Melanocyte of skin (primary cell): Measurements from ENCODE around the gene SULT2B1. TPM values are rescaled to one million over a fixed set of nuclear protein-coding genes. Genes with fewer than 3 reads are reported as not detected.

Source experiments
- total RNA-seq, 2 donors: library from RNA; depleted of rRNA; stranded (reverse); fragments of >200 nt; gene quantifications; 2 replicates each; pipeline ENCODE4 v1.2.3, GENCODE V29; 2012

The SULT2B1 gene
- total RNA-seq = under 1 TPM in 1 of 2 donors, not detected in 1; 0.33 TPM

DNA sequence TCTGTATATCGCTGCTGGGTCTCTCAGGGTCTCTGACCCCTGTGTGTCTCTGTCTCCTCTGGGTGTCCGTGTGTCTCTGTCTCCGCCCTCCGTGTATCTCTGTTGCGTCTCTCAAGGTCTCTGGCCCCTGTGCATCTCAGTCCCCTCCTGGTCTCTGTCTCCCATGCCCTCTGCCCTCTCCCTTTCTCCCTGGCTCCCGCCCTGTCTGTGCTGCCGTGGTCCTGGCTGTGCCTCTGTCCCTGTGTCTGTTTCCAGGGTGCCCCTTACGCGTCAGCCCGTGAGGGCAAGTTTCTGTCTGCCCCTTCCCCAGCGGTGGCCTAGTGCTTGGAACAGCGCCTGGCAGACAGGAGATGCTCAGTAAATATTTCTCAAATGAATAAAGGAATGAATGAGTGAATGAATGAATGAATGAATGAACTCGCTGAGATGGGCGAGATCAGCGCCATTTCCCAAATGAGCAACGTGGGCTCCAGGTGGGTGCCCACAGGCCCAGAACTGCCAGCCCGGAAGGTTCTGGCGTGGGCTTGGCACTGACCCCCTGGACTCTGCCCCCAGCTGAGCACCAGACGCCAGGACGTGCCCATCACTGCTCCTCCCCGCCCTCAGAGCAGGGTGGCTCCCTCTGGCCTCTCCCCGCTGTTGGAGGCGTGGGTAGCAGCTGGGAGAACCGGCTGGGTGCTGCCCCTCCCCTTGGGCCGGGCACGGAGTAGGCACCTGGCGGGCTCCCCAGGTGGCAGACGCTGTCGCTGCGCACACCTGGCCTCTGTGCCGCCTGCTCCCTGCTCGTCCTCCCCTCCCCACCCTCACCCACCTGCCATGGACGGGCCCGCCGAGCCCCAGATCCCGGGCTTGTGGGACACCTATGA is at the start of gene SULT2B1:
Gene SULT2B1 (plus strand): TSS at position 736 of the 866 bp plus-strand sequence. CDS start 81 bp downstream, at position 817.

DNA sequence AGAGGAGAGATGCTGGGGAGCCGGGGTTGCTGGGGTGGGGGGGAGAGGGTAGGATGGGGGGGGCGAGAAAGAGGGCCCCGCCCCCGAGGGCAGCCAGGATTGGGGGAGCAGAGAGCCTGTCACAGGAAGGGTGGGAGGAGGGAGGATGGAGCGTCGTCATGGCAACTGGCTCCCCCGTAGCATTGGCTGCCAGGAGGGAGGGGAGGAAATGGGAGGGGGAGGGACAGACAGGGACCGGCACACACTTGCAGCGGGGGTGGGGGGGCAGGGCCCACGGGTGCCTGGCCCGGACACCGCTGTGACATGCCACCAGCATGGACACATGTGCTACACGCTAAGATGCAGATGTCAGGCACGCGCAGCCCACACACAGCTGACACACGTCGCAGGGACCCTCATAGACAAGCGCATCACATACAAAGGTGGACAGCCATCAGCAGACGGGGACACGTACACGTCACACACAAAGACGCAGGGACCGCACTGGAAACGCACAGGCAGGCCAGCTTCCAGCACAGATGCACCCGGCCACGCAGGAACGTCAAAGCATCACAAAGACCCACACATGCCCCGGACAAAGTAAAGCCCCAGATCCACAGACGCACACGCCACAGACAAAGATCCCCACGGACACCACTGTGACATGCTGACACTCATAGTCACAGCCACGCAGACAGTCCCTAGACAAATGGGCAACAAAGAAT is 40.0 kb upstream of the SULT2B1 start, which contains the start of gene LMTK3:
Gene LMTK3 (minus strand): TSS at position 36 of the 704 bp plus-strand sequence. CDS start 259 bp downstream, outside the sequence.

DNA sequence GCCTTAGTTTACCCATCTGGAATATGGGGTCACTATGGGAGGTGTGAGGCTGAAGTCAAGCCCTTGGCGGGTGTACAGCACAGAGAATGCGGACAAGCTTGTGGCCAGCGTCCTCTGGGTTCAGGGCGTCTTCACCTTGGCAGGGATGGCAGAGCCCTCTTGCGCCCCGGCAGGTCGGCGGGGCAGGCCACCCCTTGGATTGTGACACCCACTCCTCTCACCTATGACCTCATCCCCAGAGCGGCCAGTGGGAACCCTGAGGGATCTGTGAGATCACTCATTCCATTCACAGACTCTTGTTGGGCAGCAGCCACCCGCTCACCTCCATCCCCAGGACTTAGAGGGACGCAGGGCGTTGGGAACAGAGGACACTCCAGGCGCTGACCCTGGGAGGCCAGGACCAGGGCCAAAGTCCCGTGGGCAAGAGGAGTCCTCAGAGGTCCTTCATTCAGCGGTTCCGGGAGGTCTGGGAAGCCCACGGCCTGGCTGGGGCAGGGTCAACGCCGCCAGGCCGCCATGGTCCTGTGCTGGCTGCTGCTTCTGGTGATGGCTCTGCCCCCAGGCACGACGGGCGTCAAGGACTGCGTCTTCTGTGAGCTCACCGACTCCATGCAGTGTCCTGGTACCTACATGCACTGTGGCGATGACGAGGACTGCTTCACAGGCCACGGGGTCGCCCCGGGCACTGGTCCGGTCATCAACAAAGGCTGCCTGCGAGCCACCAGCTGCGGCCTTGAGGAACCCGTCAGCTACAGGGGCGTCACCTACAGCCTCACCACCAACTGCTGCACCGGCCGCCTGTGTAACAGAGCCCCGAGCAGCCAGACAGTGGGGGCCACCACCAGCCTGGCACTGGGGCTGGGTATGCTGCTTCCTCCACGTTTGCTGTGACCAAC is 54.7 kb downstream of the SULT2B1 start, which contains the start of gene SPACA4:
Gene SPACA4 (plus strand): TSS at position 280 of the 896 bp plus-strand sequence. CDS start 237 bp downstream, at position 517.

DNA sequence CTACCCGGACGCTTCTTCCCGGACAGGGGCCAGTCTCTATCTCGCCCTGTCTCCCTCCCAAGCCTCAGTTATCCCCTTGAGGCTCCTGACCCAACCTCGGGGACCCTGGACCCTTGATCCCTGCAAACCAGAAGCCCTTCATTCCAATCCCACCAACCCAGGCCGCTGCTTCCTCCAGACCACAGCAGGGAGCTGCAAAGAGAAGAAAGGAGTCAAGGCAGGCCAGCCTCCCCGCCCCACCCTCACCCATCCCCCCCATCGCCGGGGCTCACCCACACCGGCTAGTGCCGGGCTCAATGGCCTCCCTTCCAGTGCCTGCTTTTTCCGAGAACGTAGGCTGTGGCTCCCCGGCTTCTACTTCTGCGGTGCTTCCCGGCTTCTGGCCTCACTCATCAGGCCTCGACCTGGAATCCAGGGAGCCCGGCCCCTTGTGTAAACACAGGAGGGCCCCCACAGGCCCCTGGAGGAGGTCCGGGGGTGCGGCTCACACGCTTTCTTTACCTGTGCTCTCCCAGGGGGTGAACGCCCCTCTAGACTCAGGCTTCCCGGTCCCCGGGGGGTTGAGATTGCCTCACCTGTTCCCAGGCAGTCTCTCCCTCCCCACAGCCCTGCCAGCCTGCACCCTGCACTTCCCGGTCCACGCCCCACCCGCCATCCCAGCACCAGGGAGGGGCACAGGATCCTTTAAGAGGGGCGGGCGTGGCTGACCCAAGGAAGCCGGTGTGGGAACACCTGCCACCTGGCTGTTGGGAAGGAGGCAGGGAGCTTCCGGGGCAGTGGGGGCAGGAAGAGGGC is 62.7 kb downstream of the SULT2B1 start, which contains the start of gene FAM83E:
Gene FAM83E (minus strand): TSS at position 641 of the 795 bp plus-strand sequence. CDS start 1,704 bp downstream, outside the sequence.

DNA sequence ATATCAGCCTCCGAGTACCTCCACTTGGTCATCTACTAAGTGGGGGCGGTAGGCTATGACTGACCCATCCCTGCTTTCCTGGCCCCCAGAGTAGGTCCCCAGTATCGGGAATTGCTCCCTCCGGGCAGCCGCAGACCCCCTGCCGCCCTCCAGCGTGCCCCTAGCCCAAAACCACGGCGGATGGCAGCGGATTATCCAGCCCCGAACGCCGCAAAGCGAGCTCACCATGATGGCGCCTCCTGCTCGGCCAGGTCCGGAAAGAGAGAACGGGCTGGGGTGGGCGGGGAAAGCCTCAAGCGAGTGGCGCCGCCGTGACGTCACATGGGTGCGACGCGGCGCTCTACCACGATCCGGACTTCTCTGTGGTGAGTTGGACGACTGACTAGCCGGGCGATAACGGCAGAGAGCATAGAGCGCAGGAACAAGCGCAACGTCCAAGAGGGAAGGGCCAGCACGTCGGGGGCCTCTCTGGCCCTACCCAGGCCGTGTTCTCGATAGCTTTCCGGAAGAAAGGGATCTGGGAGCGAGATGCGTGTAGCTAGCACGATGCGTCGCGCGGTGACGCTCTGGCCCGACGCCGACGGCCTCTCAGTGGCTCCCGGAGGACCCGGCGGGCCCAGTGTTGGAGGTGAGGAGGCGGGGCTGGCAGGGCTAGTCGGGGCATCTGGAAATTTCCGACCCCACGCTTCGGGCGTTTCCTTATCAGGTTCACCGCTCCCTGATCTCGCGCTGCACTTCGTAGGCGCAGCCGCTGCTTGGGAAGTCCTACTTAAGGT is 67.1 kb downstream of the SULT2B1 start, which contains the start of the genes RPL18 and SPHK2:
Gene RPL18 (minus strand): TSS at position 263 of the 776 bp plus-strand sequence. CDS start 35 bp downstream, at position 228.
Gene SPHK2 (plus strand): TSS at position 591 of the 776 bp plus-strand sequence. CDS start 1,009 bp downstream, outside the sequence.

DNA sequence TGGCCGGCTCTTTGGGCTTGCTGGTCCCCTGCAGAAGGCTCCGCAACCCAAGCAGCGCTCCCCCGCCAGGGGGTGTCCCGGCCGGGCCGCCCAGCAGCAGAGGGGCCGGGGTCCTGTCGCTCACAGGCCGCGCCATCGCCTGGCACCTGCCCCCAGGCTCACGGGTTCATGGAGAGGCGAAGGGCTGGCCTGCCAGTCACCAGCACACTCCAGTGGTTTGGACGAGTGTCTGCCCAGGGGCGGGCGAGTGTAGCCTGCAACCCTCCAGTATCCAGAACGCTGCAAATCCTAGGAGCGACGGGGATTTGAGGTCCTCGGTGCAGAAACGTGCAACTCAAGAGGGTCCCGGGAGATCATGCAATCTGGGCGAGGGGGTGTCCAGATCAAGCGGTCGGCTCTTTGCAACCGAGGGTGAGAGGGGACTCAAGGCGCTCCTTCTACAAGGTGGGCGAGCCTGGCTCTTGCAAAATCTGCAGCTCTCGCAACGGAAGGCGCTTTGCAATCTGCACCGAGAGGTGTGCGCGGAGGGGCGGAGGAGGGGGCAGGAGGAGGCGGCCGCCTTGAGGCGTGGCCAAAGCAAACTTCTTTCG is 85.0 kb downstream of the SULT2B1 start, which contains the start of gene DBP:
Gene DBP (minus strand): TSS at position 521 of the 590 bp plus-strand sequence. CDS start 385 bp downstream, at position 136.

DNA sequence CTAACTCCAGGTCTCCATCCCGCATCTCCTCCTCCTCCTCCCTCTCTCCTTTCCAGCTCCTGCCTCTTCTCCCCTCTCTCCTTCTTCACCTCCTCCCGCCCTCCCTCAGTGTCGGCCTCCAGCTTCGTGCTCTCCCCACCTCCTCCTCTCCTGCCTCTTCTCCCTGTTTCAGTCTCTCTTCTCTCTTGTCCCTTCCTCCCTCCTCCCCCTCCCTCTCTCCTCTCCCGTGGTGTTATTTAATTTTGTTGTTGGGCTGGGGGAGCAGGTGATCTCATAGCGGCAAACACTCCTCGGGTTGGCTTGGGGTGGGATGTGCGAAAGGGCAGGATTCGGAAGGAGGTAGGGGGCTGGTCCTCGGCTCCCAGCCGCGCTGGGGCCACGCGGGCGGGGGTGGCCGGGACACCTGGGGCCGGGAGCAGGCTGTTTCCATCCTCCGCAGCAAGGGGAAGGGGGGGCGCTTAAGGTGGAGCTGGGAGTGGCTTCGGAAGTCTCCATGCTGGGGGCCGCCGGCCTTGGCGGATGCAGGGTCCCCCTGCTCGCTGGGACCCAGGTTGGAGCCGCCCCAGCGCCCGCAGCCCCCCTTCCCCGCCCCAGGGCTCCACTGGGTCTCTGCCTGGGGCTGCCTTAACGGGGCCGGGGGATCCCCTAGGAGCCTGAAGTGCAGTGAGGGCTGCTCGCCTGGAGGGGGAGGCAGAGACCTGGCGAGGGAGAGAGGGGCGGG is 94.2 kb downstream of the SULT2B1 start, which contains the start of gene CA11:
Gene CA11 (minus strand): TSS at position 187 of the 721 bp plus-strand sequence. CDS start 555 bp downstream, outside the sequence.

Other genes with a start within 250 kb of the SULT2B1 start
- gene EMP3, start 226.6 kb upstream of the SULT2B1 start, total RNA-seq = 100 to 1,000 TPM; 226 to 291 TPM
- 1 to 10 TPM; 3.7 to 7.2 TPM for gene TMEM143, start 188.2 kb upstream of the SULT2B1 start, total RNA-seq
- gene SYNGR4, start 187.8 kb upstream of the SULT2B1 start, total RNA-seq = not detected
- gene KDELR1, start 160.6 kb upstream of the SULT2B1 start, total RNA-seq = 10 to 100 TPM; 41.3 to 54.6 TPM
- gene GRIN2D, start 158.5 kb upstream of the SULT2B1 start, total RNA-seq = 1 to 10 TPM in 1 of 2 donors, under 1 TPM in 1; 0.67 to 1.0 TPM
- 10 to 100 TPM; 37.5 to 54.6 TPM for gene GRWD1, start 106.2 kb upstream of the SULT2B1 start, total RNA-seq
- gene KCNJ14, start 96.6 kb upstream of the SULT2B1 start, total RNA-seq = under 1 TPM; 0.33 to 0.34 TPM
- 10 to 100 TPM; 33.3 to 34.1 TPM for gene CYTH2, start 82.8 kb upstream of the SULT2B1 start, total RNA-seq
- gene LMTK3, start 40.3 kb upstream of the SULT2B1 start, total RNA-seq = under 1 TPM in 1 of 2 donors, not detected in 1; under 0.01 TPM
- not detected for gene SPACA4, start 54.6 kb downstream of the SULT2B1 start, total RNA-seq
- under 1 TPM in 1 of 2 donors, not detected in 1; under 0.01 TPM for gene FAM83E, start 62.9 kb downstream of the SULT2B1 start, total RNA-seq
- 1,000 to 10,000 TPM in 1 of 2 donors, 100 to 1,000 TPM in 1; 840 to 1,494 TPM for gene RPL18, start 67.0 kb downstream of the SULT2B1 start, total RNA-seq
- 10 to 100 TPM; 12.7 to 15.1 TPM for gene SPHK2, start 67.3 kb downstream of the SULT2B1 start, total RNA-seq
- gene DBP, start 85.2 kb downstream of the SULT2B1 start, total RNA-seq = 10 to 100 TPM in 1 of 2 donors, 1 to 10 TPM in 1; 9.3 to 13.1 TPM
- gene CA11, start 94.0 kb downstream of the SULT2B1 start, total RNA-seq = 1 to 10 TPM in 1 of 2 donors, under 1 TPM in 1; 0.67 to 1.4 TPM
- under 1 TPM; under 0.01 to 0.69 TPM for gene NTN5, start 120.8 kb downstream of the SULT2B1 start, total RNA-seq
- under 1 TPM in 1 of 2 donors, not detected in 1; under 0.01 TPM for gene FUT2, start 143.8 kb downstream of the SULT2B1 start, total RNA-seq
- 1 to 10 TPM in 1 of 2 donors, under 1 TPM in 1; 0.33 to 1.0 TPM for gene MAMSTR, start 167.6 kb downstream of the SULT2B1 start, total RNA-seq
- gene RASIP1, start 188.4 kb downstream of the SULT2B1 start, total RNA-seq = 10 to 100 TPM in 1 of 2 donors, 1 to 10 TPM in 1; 3.0 to 26.8 TPM
- under 1 TPM; 0.33 to 0.34 TPM for gene IZUMO1, start 194.7 kb downstream of the SULT2B1 start, total RNA-seq
- gene FUT1, start 200.5 kb downstream of the SULT2B1 start, total RNA-seq = 1 to 10 TPM in 1 of 2 donors, under 1 TPM in 1; 0.34 to 1.7 TPM
- not detected for gene FGF21, start 203.4 kb downstream of the SULT2B1 start, total RNA-seq